H9 (cell line): Measurements from ENCODE around the gene ZIK1. TPM values are rescaled to one million over a fixed set of nuclear protein-coding genes. Genes with fewer than 3 reads are reported as not detected.

Source experiments
- DNase-seq: peaks from one replicate; pipeline ENCODE4 v3.0.0-alpha.2; 2017
- H2AFZ ChIP-seq: one replicate; pipeline ENCODE4 v1.6.1; 2013; ENCODE audit warnings: mild to moderate bottlenecking, low read length, control low read depth, moderate library complexity
- H2AK5ac ChIP-seq: 2 replicates; pipeline ENCODE4 v1.6.1; 2013; ENCODE audit warnings: low read length, control low read depth, mixed read lengths; ENCODE audit not compliant: insufficient read length
- H2BK120ac ChIP-seq: one replicate; pipeline ENCODE4 v1.6.1; 2013; ENCODE audit warnings: low read depth, mild to moderate bottlenecking, low read length, control low read depth, inconsistent platforms; ENCODE audit not compliant: poor library complexity, severe bottlenecking
- H2BK12ac ChIP-seq: 2 replicates; pipeline ENCODE4 v1.6.1; 2013; ENCODE audit warnings: low read length, control low read depth, mixed read lengths, low read depth; ENCODE audit not compliant: insufficient read length
- H2BK15ac ChIP-seq: 2 replicates; pipeline ENCODE4 v1.6.1; 2013; ENCODE audit warnings: low read depth, low read length, control low read depth
- H2BK20ac ChIP-seq: one replicate; pipeline ENCODE4 v1.6.1; 2013; ENCODE audit warnings: low read depth, mild to moderate bottlenecking, low read length, control low read depth, inconsistent platforms; ENCODE audit not compliant: poor library complexity, severe bottlenecking
- H2BK5ac ChIP-seq: 2 replicates; pipeline ENCODE4 v1.6.1; 2013; ENCODE audit warnings: low read length, control low read depth, mixed read lengths; ENCODE audit not compliant: insufficient read length
- H3K14ac ChIP-seq: 2 replicates; pipeline ENCODE4 v1.6.1; 2013; ENCODE audit warnings: low read length, control low read depth; ENCODE audit not compliant: insufficient read depth
- H3K18ac ChIP-seq: 2 replicates; pipeline ENCODE4 v1.6.1; 2013; ENCODE audit warnings: low read depth, mild to moderate bottlenecking, mixed read lengths, low read length, control low read depth; ENCODE audit not compliant: insufficient read length
- H3K23ac ChIP-seq: 2 replicates; pipeline ENCODE4 v1.6.1; 2013; ENCODE audit warnings: low read length, control low read depth, mixed read lengths, low read depth; ENCODE audit not compliant: insufficient read length
- H3K23me2 ChIP-seq: 2 replicates; pipeline ENCODE4 v1.6.1; 2013; ENCODE audit warnings: low read depth, mild to moderate bottlenecking, mixed read lengths, low read length, control low read depth; ENCODE audit not compliant: insufficient read length, poor library complexity, severe bottlenecking
- H3K27ac ChIP-seq: 2 replicates; pipeline ENCODE4 v1.5.1; 2013; ENCODE audit warnings: low read length, control low read depth, mixed read lengths, low read depth; ENCODE audit not compliant: insufficient read length
- H3K27me3 ChIP-seq: 2 replicates; pipeline ENCODE4 v1.6.1; 2013; ENCODE audit warnings: low read length, control low read depth, inconsistent platforms; ENCODE audit not compliant: insufficient read depth
- H3K4ac ChIP-seq: 2 replicates; pipeline ENCODE4 v1.6.1; 2013; ENCODE audit warnings: low read depth, mild to moderate bottlenecking, control low read depth, inconsistent platforms, low read length, moderate library complexity
- H3K4me1 ChIP-seq: 2 replicates; pipeline ENCODE4 v1.6.1; 2013; ENCODE audit warnings: low read length, control low read depth, inconsistent platforms; ENCODE audit not compliant: insufficient read depth
- H3K4me2 ChIP-seq: 2 replicates; pipeline ENCODE4 v1.6.1; 2013; ENCODE audit warnings: low read length, control low read depth, mixed read lengths; ENCODE audit not compliant: insufficient read length, insufficient read depth
- H3K56ac ChIP-seq: 2 replicates; pipeline ENCODE4 v1.6.1; 2013; ENCODE audit warnings: low read depth, mild to moderate bottlenecking, mixed read lengths, low read length, control low read depth; ENCODE audit not compliant: insufficient read length
- H3K79me1 ChIP-seq: 2 replicates; pipeline ENCODE4 v1.6.1; 2013; ENCODE audit warnings: low read depth, mild to moderate bottlenecking, moderate library complexity, low read length, control low read depth, inconsistent platforms; ENCODE audit not compliant: insufficient read depth, poor library complexity, severe bottlenecking
- H3K79me2 ChIP-seq: 2 replicates; pipeline ENCODE4 v1.6.1; 2013; ENCODE audit warnings: low read length, control low read depth, inconsistent platforms; ENCODE audit not compliant: insufficient read depth
- H3K9ac ChIP-seq: 2 replicates; pipeline ENCODE4 v1.6.1; 2013; ENCODE audit warnings: low read length, control low read depth, mixed read lengths; ENCODE audit not compliant: insufficient read length; ENCODE audit errors: extremely low read depth
- H3K9me3 ChIP-seq: one replicate; pipeline ENCODE4 v1.6.1; 2013; ENCODE audit warnings: low read depth, low read length, inconsistent platforms; ENCODE audit not compliant: control insufficient read depth
- H3T11ph ChIP-seq: one replicate; pipeline ENCODE4 v1.6.1; 2013; ENCODE audit warnings: mild to moderate bottlenecking, low read length, control low read depth, inconsistent platforms
- H4K20me1 ChIP-seq: one replicate; pipeline ENCODE4 v1.6.1; 2013; ENCODE audit not compliant: control insufficient read depth, insufficient read length, insufficient read depth
- H4K5ac ChIP-seq: 2 replicates; pipeline ENCODE4 v1.6.1; 2013; ENCODE audit warnings: low read depth, mild to moderate bottlenecking, mixed read lengths, low read length, control low read depth; ENCODE audit not compliant: insufficient read length
- H4K8ac ChIP-seq: replicated peaks from 2 replicates; pipeline ENCODE4 v1.6.1; 2013; ENCODE audit warnings: low read length, control low read depth, mixed read lengths, low read depth; ENCODE audit not compliant: insufficient read length
- H4K91ac ChIP-seq: 2 replicates; pipeline ENCODE4 v1.6.1; 2013; ENCODE audit warnings: low read depth, mild to moderate bottlenecking, moderate library complexity, mixed read lengths, low read length, control low read depth; ENCODE audit not compliant: insufficient read length
- H3K27ac Mint-ChIP-seq, 3 experiments: 2 replicates in 2 of 3; 3 replicates in 1 of 3; pipeline ENCODE4 v1.8.0; 2020 to 2021; ENCODE audit warnings: mixed read lengths in 3 of 3, mild to moderate bottlenecking in 1 of 3, moderate library complexity in 1 of 3
- H3K27me3 Mint-ChIP-seq: 2 replicates; pipeline ENCODE4 v1.8.0; 2021; ENCODE audit warnings: low read depth, mild to moderate bottlenecking, moderate library complexity, mixed read lengths
- H3K36me3 Mint-ChIP-seq, 3 experiments: 2 replicates in 2 of 3; 3 replicates in 1 of 3; pipeline ENCODE4 v1.8.0; 2020 to 2021; ENCODE audit warnings: low read depth in 3 of 3, mixed read lengths in 3 of 3; ENCODE audit not compliant: insufficient read depth in 1 of 3
- H3K4me1 Mint-ChIP-seq, 2 experiments: 2 replicates each; pipeline ENCODE4 v1.8.0; 2020; ENCODE audit warnings: mixed read lengths in 2 of 2
- H3K4me3 Mint-ChIP-seq, 2 experiments: 2 replicates in 1 of 2; 3 replicates in 1 of 2; pipeline ENCODE4 v1.8.0; 2020 to 2021; ENCODE audit warnings: mild to moderate bottlenecking in 2 of 2, mixed read lengths in 2 of 2, moderate library complexity in 1 of 2
- H3K9me3 Mint-ChIP-seq, 2 experiments: 2 replicates in 1 of 2; 3 replicates in 1 of 2; pipeline ENCODE4 v1.8.0; 2020; ENCODE audit warnings: mild to moderate bottlenecking in 2 of 2, mixed read lengths in 2 of 2, moderate library complexity in 1 of 2
- CTCF ChIP-seq: fragments of 200-600 bp; sonication (generic); conservative IDR thresholded peaks from 3 replicates; pipeline ENCODE4 v1.8.0; 2021; ENCODE audit warnings: antibody characterized with exemption, mild to moderate bottlenecking
- WGBS: extraction: QIAGEN DNeasy Blood & Tissue Kit; methylation state at CpG from one replicate; pipeline ENCODE4 v1.1.7; 2013; ENCODE audit warnings: missing lambda C conversion rate, low lambda C conversion rate, mixed read lengths; ENCODE audit not compliant: insufficient read length; ENCODE audit errors: extremely low coverage; 5-methylcytosine and 5-hydroxymethylcytosine counted together
- total RNA-seq: library from RNA; stranded (reverse); gene quantifications from 2 replicates; pipeline ENCODE4 v1.2.1, GENCODE V29; 2021

The ZIK1 gene
- total RNA-seq, 1 experiment from 2014 or later: 27.8 TPM

- peak overlapping the region in 1 of 3 experiments; percentile 89; a peak in 1 of 7 replicates for H3K27ac Mint-ChIP-seq
- no peak overlapping the region for H3K23ac ChIP-seq
- H3K27me3 Mint-ChIP-seq: peaks cover 8% of the 10 kb centered on the region
- peak overlapping the region; percentile 89 to 98 for H3K4me3 Mint-ChIP-seq
- H4K20me1 ChIP-seq: no peaks in the 10 kb centered on the region
- no peak overlapping the region for H4K8ac ChIP-seq
- H3K27ac ChIP-seq: no peak overlapping the region
- H3K9me3 ChIP-seq: peaks cover 19% of the 10 kb centered on the region
- no peak overlapping the region for H3K9ac ChIP-seq
- H3K79me2 ChIP-seq: peaks cover 6% of the 10 kb centered on the region
- H3K27me3 ChIP-seq: no peaks in the 10 kb centered on the region
- no peak overlapping the region for H3K18ac ChIP-seq
- H2BK5ac ChIP-seq: no peak overlapping the region
- H3T11ph ChIP-seq: no peak overlapping the region
- no peak for DNase-seq
- H4K5ac ChIP-seq: no peak overlapping the region
- WGBS: no CpG with 5 or more reads among the region's 23 CpGs
- H3K79me1 ChIP-seq: no peaks in the 10 kb centered on the region
- H2BK120ac ChIP-seq: no peak overlapping the region
- peaks cover 10 to 12% of the 10 kb centered on the region in 2 experiments for H3K4me1 Mint-ChIP-seq
- no peak for TF ChIP-seq CTCF
- no peak overlapping the region for H2AK5ac ChIP-seq
- no peak overlapping the region for H3K14ac ChIP-seq
- peaks cover 53 to 54% of the 10 kb centered on the region in 2 experiments for H3K9me3 Mint-ChIP-seq
- no peaks in the 10 kb centered on the region for H3K4me1 ChIP-seq
- H2BK20ac ChIP-seq: no peak overlapping the region
- no peak overlapping the region for H4K91ac ChIP-seq
- no peak overlapping the region for H2BK12ac ChIP-seq
- peaks cover 5% of the 10 kb centered on the region for H3K23me2 ChIP-seq
- H3K56ac ChIP-seq: no peak overlapping the region
- no peak overlapping the region for H3K4me2 ChIP-seq
- H2BK15ac ChIP-seq: no peak overlapping the region
- H3K4ac ChIP-seq: no peak overlapping the region
- H2AFZ ChIP-seq: no peak overlapping the region
- H3K36me3 Mint-ChIP-seq: peaks cover 31 to 48% (median 36%) of the 10 kb centered on the region in 3 experiments
These were observed 23.9 kb upstream of the ZIK1 start for GRCh38 chr19:57560049-57560491.
